ENCODE results near the gene FEM1A. TPM values are rescaled to one million over a fixed set of nuclear protein-coding genes. Genes with fewer than 3 reads are reported as not detected.

FEM1A gene
- total and polyA plus RNA-seq, 2 of the 13 experiments (the other 11 are each of a cell fraction or from before 2014, with no cell fraction given): 3.2 to 10.8 TPM

DNA sequence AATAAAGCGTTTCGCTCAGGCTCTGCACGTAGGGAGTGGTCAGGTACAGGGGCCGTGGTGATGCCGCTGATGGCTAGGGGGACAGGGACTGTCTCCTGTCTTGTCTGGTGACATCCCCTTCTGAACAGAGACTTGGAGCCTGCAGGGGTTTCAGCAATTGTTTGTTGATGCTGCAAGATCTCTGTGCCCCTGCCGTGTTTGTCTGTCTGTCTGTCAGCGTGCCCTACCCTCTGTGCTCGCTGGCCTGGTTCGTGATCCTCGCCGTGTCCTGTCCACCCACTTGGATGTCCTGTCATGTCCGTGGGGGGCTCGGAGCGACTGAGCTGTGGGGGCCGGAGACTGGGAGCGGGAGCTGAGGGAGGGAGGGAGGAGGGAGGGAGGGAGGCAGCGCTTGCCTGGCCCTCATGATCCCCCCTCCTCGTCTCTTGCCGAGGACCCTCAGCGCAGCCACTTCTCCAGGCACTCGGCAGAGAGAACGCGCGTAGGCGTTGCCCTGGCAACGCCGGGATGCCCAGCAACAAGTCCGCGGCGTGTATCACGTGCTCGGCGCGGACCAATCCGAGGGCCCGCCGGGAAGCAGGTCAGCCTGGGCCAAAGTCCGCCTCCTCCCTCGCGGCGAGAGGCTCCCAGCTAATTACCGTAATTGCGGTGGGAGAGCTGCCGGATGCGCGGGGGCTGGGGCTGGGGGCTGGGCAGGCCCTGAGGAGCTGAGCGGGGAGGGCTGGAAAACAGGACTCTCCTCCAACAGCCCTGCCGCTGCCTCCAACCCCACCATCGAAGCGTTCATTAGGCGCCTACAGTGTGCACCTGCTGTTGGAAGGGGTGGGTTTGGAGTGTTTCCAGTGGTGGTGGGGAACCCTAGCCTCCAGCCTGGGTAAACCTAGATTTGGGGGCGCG, 31.9 kb upstream of the FEM1A start (continued):
- TF ChIP-seq, protein P1, sequence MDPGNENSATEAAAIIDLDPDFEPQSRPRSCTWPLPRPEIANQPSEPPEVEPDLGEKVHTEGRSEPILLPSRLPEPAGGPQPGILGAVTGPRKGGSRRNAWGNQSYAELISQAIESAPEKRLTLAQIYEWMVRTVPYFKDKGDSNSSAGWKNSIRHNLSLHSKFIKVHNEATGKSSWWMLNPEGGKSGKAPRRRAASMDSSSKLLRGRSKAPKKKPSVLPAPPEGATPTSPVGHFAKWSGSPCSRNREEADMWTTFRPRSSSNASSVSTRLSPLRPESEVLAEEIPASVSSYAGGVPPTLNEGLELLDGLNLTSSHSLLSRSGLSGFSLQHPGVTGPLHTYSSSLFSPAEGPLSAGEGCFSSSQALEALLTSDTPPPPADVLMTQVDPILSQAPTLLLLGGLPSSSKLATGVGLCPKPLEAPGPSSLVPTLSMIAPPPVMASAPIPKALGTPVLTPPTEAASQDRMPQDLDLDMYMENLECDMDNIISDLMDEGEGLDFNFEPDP (CRISPR knock-in tag; conservative IDR thresholded peaks at IDR 0.05): no peak
- TF ChIP-seq ZNF101 (CRISPR knock-in tag; IDR thresholded peaks at IDR 0.05; ENCODE audit: borderline replicate concordance, low read depth) (no peak), CBX1 (IDR thresholded peaks at IDR 0.05; ENCODE audit: low read depth) (peak; percentile 61), KDM1A (CRISPR knock-in tag; IDR thresholded peaks at IDR 0.05) (no peak), ZNF468 (CRISPR knock-in tag; IDR thresholded peaks at IDR 0.05) (no peak), DMAP1 (CRISPR knock-in tag; IDR thresholded peaks at IDR 0.05) (peak; percentile 51; the same call in 1 of the 2 replicates), ZNF484 (CRISPR knock-in tag; IDR thresholded peaks at IDR 0.05; ENCODE audit: borderline replicate concordance, low read depth) (no peak), RFX1 (IDR thresholded peaks at IDR 0.05) (peak; percentile 95), ZMYM3 (CRISPR knock-in tag; IDR thresholded peaks at IDR 0.05) (peak; percentile 69), TBX2 (CRISPR knock-in tag; IDR thresholded peaks at IDR 0.05; ENCODE audit: borderline replicate concordance) (peak; percentile 98), PHF21A (CRISPR knock-in tag; IDR thresholded peaks at IDR 0.05) (peak; percentile 60; the same call in 1 of the 2 replicates), SP140L (CRISPR knock-in tag; IDR thresholded peaks at IDR 0.05; ENCODE audit: borderline replicate concordance) (no peak), SOX5 (CRISPR knock-in tag; IDR thresholded peaks at IDR 0.05; ENCODE audit: borderline replicate concordance) (peak; percentile 36; the same call in 1 of the 2 replicates), SOX6 (IDR thresholded peaks at IDR 0.05) (no peak), SOX6 (CRISPR knock-in tag; IDR thresholded peaks at IDR 0.05) (no peak; the same call in none of the 2 replicates), MTF2 (CRISPR knock-in tag; IDR thresholded peaks at IDR 0.05; ENCODE audit: borderline replicate concordance) (no peak), FOXA1 (IDR thresholded peaks at IDR 0.05) (no peak), FOXA1 (CRISPR knock-in tag; IDR thresholded peaks at IDR 0.05) (no peak), MBNL3 (CRISPR knock-in tag; conservative IDR thresholded peaks at IDR 0.05) (no peak), MED8 (CRISPR knock-in tag; IDR thresholded peaks at IDR 0.05; ENCODE audit: insufficient replicate concordance) (no peak), ZNF552 (CRISPR knock-in tag; IDR thresholded peaks at IDR 0.05; ENCODE audit: borderline replicate concordance) (no peak), ZNF432 (CRISPR knock-in tag; IDR thresholded peaks at IDR 0.05; ENCODE audit: borderline replicate concordance) (no peak), ZNF17 (CRISPR knock-in tag; IDR thresholded peaks at IDR 0.05) (no peak), THAP11 (CRISPR knock-in tag; IDR thresholded peaks at IDR 0.05) (peak; percentile 71)
- TF ChIP-seq, protein P2, sequence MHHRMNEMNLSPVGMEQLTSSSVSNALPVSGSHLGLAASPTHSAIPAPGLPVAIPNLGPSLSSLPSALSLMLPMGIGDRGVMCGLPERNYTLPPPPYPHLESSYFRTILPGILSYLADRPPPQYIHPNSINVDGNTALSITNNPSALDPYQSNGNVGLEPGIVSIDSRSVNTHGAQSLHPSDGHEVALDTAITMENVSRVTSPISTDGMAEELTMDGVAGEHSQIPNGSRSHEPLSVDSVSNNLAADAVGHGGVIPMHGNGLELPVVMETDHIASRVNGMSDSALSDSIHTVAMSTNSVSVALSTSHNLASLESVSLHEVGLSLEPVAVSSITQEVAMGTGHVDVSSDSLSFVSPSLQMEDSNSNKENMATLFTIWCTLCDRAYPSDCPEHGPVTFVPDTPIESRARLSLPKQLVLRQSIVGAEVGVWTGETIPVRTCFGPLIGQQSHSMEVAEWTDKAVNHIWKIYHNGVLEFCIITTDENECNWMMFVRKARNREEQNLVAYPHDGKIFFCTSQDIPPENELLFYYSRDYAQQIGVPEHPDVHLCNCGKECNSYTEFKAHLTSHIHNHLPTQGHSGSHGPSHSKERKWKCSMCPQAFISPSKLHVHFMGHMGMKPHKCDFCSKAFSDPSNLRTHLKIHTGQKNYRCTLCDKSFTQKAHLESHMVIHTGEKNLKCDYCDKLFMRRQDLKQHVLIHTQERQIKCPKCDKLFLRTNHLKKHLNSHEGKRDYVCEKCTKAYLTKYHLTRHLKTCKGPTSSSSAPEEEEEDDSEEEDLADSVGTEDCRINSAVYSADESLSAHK (CRISPR knock-in tag; IDR thresholded peaks at IDR 0.05; ENCODE audit: borderline replicate concordance): no peak
- TF ChIP-seq, protein P3, sequence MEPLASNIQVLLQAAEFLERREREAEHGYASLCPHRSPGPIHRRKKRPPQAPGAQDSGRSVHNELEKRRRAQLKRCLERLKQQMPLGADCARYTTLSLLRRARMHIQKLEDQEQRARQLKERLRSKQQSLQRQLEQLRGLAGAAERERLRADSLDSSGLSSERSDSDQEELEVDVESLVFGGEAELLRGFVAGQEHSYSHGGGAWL (CRISPR knock-in tag; IDR thresholded peaks at IDR 0.05): 0 out of 2 replicates have a peak, but pooled peaks have one; percentile 66
- TF ChIP-seq, protein P4, sequence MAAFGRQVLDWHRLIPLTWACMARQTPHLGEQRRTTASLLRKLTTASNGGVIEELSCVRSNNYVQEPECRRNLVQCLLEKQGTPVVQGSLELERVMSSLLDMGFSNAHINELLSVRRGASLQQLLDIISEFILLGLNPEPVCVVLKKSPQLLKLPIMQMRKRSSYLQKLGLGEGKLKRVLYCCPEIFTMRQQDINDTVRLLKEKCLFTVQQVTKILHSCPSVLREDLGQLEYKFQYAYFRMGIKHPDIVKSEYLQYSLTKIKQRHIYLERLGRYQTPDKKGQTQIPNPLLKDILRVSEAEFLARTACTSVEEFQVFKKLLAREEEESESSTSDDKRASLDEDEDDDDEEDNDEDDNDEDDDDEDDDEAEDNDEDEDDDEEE (CRISPR knock-in tag; IDR thresholded peaks at IDR 0.05): no peak
